Esophagus (tissue), 2 donors: ENCODE measurements around the gene DCST2. TPM values are rescaled to one million over a fixed set of nuclear protein-coding genes. Genes with fewer than 3 reads are reported as not detected.

Experiments used
- H3K27ac ChIP-seq, 2 donors: one replicate each; pipeline ENCODE4 v1.5.1; 2013; ENCODE audit warnings: low read depth in 2 of 2, mild to moderate bottlenecking in 2 of 2, inconsistent platforms in 1 of 2, low read length in 1 of 2, moderate library complexity in 1 of 2
- H3K27me3 ChIP-seq, 2 donors: one replicate each; pipeline ENCODE4 v1.6.1; 2013; ENCODE audit warnings: low read length in 2 of 2, control low read depth in 1 of 2, mild to moderate bottlenecking in 1 of 2; ENCODE audit not compliant: insufficient read depth in 2 of 2, control insufficient read depth in 1 of 2
- H3K36me3 ChIP-seq, 2 donors: one replicate each; pipeline ENCODE4 v1.6.1; 2013; ENCODE audit warnings: low read length in 1 of 2; ENCODE audit not compliant: control insufficient read depth in 2 of 2, insufficient read depth in 2 of 2
- H3K4me1 ChIP-seq, 2 donors: one replicate each; pipeline ENCODE4 v1.6.1; 2013; ENCODE audit warnings: low read length in 1 of 2; ENCODE audit not compliant: control insufficient read depth in 2 of 2, insufficient read depth in 2 of 2
- H3K4me3 ChIP-seq, 2 donors: one replicate each; pipeline ENCODE4 v1.5.1; 2013; ENCODE audit warnings: low read length in 2 of 2, mild to moderate bottlenecking in 2 of 2, low read depth in 1 of 2, moderate library complexity in 1 of 2
- H3K9me3 ChIP-seq, 2 donors: one replicate each; pipeline ENCODE4 v1.6.1; 2013; ENCODE audit warnings: mild to moderate bottlenecking in 2 of 2, low read depth in 1 of 2, low read length in 1 of 2, moderate library complexity in 1 of 2; ENCODE audit not compliant: control insufficient read depth in 2 of 2, insufficient read depth in 1 of 2
- WGBS, 2 donors: extraction: QIAGEN DNeasy Blood & Tissue Kit; methylation state at CpG; one replicate each; pipeline ENCODE4 v1.1.7; 2013; 5-methylcytosine and 5-hydroxymethylcytosine counted together
- polyA plus RNA-seq, 2 donors: library from polyadenylated mRNA; stranded (reverse); fragments of 200-250 nt; gene quantifications; one replicate each; pipeline ENCODE4 v1.2.3, GENCODE V29; 2013
- donor health status: healthy with polysubstance abuse.
- donor health status: Bipolar disorder and iron deficiency.

DCST2 gene
- polyA plus RNA-seq, 2 donors, result 1.7 to 10.1 TPM

- peaks cover 3 to 34% of the 10 kb centered on the region in 2 donors for H3K4me1 ChIP-seq
- peaks cover 0 to 3% of the 10 kb centered on the region in 2 donors for H3K27me3 ChIP-seq
- WGBS, 2 donors, result 57 to 62% methylated on average over 4 of the region's 4 CpGs
- H3K27ac ChIP-seq, result peak overlapping the region; percentile 54 to 72
- no peak overlapping the region for H3K4me3 ChIP-seq
- H3K9me3 ChIP-seq, result no peaks in the 10 kb centered on the region
- no peaks in the 10 kb centered on the region for H3K36me3 ChIP-seq
Measured at GRCh38 chr1:155077758-155078445, 44.3 kb upstream of the DCST2 start.

- 70 to 93% methylated on average over 3 of the region's 3 CpGs for WGBS, 2 donors
- H3K4me1 ChIP-seq, result peaks cover 3 to 31% of the 10 kb centered on the region in 2 donors
- H3K27ac ChIP-seq, result peak overlapping the region in 1 of 2 donors; percentile 72
- peaks cover 0 to 3% of the 10 kb centered on the region in 2 donors for H3K27me3 ChIP-seq
- no peaks in the 10 kb centered on the region for H3K9me3 ChIP-seq
- no peaks in the 10 kb centered on the region for H3K36me3 ChIP-seq
- H3K4me3 ChIP-seq, result no peak overlapping the region
Measured at GRCh38 chr1:155077346-155077745, 43.8 kb upstream of the DCST2 start.

- no peak overlapping the region for H3K27ac ChIP-seq
- peaks cover 3 to 31% of the 10 kb centered on the region in 2 donors for H3K4me1 ChIP-seq
- WGBS, 2 donors, result 76 to 90% methylated on average over 1 of the region's 1 CpG
- H3K27me3 ChIP-seq, result peaks cover 0 to under 1% of the 10 kb centered on the region in 2 donors
- H3K9me3 ChIP-seq, result no peaks in the 10 kb centered on the region
- H3K36me3 ChIP-seq, result no peaks in the 10 kb centered on the region
- H3K4me3 ChIP-seq, result no peak overlapping the region
Measured at GRCh38 chr1:155076371-155076770, 42.8 kb upstream of the DCST2 start.

DNA sequence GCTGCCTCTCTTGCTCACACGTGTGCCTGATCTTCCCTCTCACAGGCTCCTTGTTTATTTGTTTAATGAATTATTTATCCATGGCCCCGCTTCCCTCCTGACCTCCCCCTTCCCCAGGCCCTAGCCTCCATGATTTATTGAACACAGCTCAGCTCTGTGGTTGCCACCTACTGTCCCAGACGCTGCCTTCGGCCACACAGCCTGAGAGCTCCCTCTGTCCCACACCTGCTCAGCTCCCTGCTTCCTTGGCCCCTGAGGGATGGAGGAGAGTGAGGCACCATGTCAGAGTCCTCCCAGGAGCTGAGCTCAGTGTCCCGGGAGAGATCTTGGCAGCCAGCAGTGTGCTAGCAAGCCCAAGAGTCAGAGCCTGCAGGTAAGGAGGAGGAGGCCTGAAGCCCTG, 42.0 kb upstream of the DCST2 start:
- Histone ChIP-seq H3K27ac (no peak overlapping the region), H3K36me3 (no peaks in the 10 kb centered on the region), H3K27me3 (no peaks in the 10 kb centered on the region), H3K4me1 (peaks cover 6 to 32% of the 10 kb centered on the region in 2 donors), H3K4me3 (no peak overlapping the region), H3K9me3 (no peaks in the 10 kb centered on the region)
- WGBS, 2 donors, result 59 to 61% methylated on average over 5 of the region's 5 CpGs

GRCh38 chr1:155073377-155074242, 40.0 kb upstream of the DCST2 start:
- no peaks in the 10 kb centered on the region for H3K27me3 ChIP-seq
- no peak overlapping the region for H3K4me3 ChIP-seq
- peaks cover 2 to 25% of the 10 kb centered on the region in 2 donors for H3K4me1 ChIP-seq
- peaks cover 0 to 9% of the 10 kb centered on the region in 2 donors for H3K36me3 ChIP-seq
- H3K9me3 ChIP-seq, result no peaks in the 10 kb centered on the region
- 60 to 63% methylated on average over 3 of the region's 3 CpGs for WGBS, 2 donors
- H3K27ac ChIP-seq, result peak overlapping the region in 1 of 2 donors; percentile 74

DNA sequence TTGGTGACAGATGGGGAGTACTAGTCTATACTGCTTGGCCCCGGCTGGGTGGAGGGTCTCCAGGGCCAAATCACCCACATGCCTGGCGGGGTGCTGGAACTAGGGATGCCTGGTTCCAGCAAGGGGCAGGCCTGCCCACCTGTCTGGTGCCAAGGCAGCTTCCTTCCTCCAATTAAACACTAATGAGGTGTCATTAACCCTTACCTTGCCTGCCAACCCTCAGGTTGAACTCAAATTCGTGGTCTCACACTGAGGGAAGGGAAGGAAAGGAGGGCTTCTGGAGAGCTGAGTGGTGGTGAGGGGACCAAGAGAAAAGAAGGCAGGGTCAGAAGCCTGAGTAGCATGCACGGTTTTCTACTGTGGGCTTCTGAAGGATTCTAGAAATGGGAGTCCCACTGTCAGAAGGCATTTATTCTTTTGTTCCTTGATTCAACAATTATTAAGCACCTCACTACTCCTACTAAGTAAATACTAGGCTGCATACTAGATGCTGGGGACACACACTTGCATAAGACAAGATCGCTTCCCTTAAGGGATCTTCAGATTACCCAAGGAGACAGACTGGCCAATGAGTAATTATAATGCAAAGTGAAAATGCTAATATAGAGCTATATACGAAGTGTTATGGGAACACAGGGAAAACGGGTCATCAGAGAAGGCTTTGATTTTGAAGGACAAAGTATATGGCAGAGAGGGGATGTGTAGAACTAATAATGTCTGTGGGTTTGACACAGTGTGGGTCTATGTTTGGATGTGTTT, 39.1 kb upstream of the DCST2 start:
- Histone ChIP-seq H3K27me3 (no peaks in the 10 kb centered on the region), H3K4me3 (no peak overlapping the region), H3K36me3 (peaks cover 0 to 11% of the 10 kb centered on the region in 2 donors), H3K9me3 (no peaks in the 10 kb centered on the region), H3K4me1 (peaks cover 2 to 20% of the 10 kb centered on the region in 2 donors), H3K27ac (peak overlapping the region in 1 of 2 donors; percentile 74)
- 49 to 56% methylated on average over 7 of the region's 7 CpGs for WGBS, 2 donors

DNA sequence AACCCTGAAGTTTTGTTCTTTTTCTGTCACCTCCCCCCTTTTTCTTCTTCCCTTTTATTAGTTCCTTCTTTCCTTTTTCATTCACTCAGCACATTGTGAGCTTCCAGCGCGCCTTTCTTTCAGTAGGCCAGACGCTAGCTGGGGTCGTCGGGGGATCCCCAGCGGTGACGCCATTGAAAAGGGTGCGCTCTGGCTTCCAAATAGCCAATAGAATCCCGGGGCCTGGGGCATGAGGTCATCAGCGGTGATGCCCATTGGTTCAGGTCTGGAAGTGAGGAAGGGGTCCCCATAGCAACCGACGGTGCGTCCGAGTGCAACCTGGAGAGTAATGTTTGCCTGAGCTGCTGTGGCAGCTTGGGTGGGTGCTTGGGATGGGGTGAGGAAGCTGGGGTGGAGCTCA, 38.1 kb upstream of the DCST2 start:
- Histone ChIP-seq H3K4me1 (peaks cover 2 to 18% of the 10 kb centered on the region in 2 donors), H3K27me3 (no peaks in the 10 kb centered on the region), H3K9me3 (no peaks in the 10 kb centered on the region), H3K4me3 (no peak overlapping the region), H3K36me3 (peaks cover 0 to 13% of the 10 kb centered on the region in 2 donors), H3K27ac (peak overlapping the region; percentile 87 to 94)
- WGBS, 2 donors, result 64 to 69% methylated on average over 14 of the region's 14 CpGs

DNA sequence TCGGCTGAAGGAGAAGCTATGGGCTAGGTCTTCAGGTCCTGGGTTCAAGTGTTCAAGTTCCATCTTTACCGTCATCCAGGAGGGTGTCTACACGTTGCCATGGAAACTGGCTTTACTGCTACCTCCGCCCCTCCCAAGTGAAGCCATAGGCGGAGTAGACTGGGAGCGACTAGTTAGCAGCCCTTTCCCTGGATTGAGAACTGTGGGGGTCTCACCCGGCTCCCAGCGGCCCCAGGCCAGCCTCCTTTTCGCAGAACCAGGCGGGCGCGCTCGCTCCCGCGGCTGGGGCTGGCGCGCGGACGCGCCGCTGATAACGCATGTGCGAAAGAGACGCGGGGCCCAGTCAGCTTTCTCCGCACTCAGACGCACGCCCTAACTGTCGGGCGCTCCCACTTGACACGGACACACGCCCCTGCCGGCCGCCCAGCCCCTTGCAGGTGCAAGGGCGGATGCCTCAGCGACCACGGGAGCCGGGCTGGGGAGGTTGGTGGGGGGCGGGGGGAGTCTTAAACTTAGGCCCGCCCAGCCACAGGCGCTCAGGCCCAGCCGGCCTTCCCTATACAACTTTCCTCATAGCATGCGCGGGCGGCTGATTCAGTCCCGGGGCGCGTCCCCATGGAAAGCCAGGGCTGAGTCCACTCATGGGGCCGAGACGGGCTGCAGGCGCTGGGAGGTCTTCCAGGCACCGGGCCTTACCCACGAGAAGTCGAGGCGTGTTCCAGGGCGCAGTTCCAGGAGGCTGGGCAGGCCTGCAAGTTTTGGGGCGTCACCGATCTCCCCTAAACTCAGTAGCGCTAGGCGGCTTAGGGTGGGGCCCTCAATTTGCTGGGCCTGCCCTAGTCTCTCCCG, 37.4 kb upstream of the DCST2 start:
- Histone ChIP-seq H3K9me3 (no peaks in the 10 kb centered on the region), H3K4me3 (peak overlapping the region; percentile 36 to 40), H3K27me3 (no peaks in the 10 kb centered on the region), H3K4me1 (peaks cover 2 to 18% of the 10 kb centered on the region in 2 donors), H3K27ac (peak overlapping the region; percentile 87 to 94), H3K36me3 (peaks cover 2 to 18% of the 10 kb centered on the region in 2 donors)
- 4% methylated on average over 59 to 61 of the region's 61 CpGs for WGBS, 2 donors
